Measurements from ENCODE around the gene SLC13A4.

The SLC13A4 gene

DNA sequence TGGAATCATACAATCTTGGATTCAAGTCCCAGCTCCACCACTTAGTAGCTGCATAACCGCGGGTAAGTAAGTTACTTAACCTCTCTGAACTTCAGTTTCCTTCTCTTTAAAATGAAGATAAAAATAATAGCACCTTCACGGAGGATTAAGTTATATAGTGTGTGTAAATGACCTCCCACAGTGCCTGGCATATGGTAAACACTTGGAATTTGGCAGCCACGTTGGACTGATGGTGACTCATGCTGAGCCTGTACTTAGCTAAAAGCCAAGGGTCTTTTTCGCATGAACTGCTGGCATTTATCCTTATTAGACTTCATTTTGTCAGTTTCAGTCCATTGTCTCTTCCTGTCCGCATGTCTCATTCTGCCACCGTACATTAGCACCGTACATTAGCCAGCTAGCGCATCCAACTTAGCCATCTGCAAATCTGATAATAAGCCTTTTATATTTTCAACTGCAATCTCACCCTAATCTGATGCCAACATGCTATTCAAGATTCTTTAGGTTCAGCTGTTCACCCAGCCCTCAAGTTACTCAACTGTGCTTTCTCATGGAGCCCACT lies 11.2 kb downstream of the SLC13A4 start:
- no peaks in the 10 kb centered on the region for H3K36me3 Mint-ChIP-seq (ENCODE audit: low read depth)
- H3K9me3 Mint-ChIP-seq = no peaks in the 10 kb centered on the region
- H3K27me3 Mint-ChIP-seq = peaks cover 4% of the 10 kb centered on the region
- H3K27ac Mint-ChIP-seq = no peak overlapping the region
- ATAC-seq (no peak), DNase-seq (no peak)
- H3K4me1 Mint-ChIP-seq = no peaks in the 10 kb centered on the region
- no peak overlapping the region for H3K4me3 Mint-ChIP-seq

DNA sequence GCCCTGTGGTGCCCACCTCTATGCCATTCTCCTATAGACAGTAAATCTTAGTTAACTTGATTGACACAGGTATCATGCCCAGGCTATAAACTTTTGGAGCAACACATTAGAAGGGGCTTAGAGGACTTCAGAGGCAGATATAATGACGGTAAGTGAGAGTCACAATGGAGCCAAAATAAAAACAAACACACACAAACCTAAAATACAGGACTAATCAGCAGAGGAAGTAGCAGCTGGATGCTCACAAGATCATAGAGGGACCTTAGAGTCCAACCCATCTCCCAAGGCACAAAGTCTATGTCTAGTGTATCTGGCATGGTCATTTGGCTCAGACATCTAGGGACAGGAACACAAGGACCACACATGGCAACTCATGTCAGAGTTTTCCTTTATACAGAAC lies 12.3 kb downstream of the SLC13A4 start:
- H3K4me1 Mint-ChIP-seq = no peaks in the 10 kb centered on the region
- H3K27ac Mint-ChIP-seq = no peak overlapping the region
- no peak overlapping the region for H3K4me3 Mint-ChIP-seq
- H3K27me3 Mint-ChIP-seq = peaks cover 4% of the 10 kb centered on the region
- H3K9me3 Mint-ChIP-seq = no peaks in the 10 kb centered on the region
- ATAC-seq = no peak
- no peak for DNase-seq
- H3K36me3 Mint-ChIP-seq (ENCODE audit: low read depth) = no peaks in the 10 kb centered on the region

DNA sequence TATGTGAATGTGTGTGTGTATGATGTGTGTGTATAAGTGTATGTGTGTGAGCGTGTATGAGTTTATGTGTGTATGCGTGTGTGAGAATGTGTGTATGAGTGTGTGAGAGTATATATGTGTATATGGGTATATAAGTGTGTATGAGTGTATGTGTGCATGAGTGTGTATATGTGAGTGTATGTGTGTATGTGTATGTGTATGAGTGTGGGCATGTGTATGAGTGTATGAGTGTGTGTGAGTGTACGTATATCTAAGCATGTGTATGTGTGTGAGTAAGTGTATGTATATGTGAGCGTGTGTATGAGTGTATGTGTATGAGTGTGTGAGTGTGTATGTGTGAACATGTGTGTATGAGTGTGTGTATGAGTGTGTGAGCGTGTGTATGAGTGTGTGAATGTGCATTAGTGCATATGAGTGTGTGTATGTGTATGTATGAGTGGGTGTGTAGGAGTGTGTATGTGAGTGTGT lies 12.9 kb downstream of the SLC13A4 start:
- H3K36me3 Mint-ChIP-seq (ENCODE audit: low read depth) = no peaks in the 10 kb centered on the region
- no peak overlapping the region for H3K4me3 Mint-ChIP-seq
- no peaks in the 10 kb centered on the region for H3K9me3 Mint-ChIP-seq
- peaks cover 2% of the 10 kb centered on the region for H3K27me3 Mint-ChIP-seq
- H3K27ac Mint-ChIP-seq = no peak overlapping the region
- DNase-seq (no peak), ATAC-seq (no peak)
- no peaks in the 10 kb centered on the region for H3K4me1 Mint-ChIP-seq

DNA sequence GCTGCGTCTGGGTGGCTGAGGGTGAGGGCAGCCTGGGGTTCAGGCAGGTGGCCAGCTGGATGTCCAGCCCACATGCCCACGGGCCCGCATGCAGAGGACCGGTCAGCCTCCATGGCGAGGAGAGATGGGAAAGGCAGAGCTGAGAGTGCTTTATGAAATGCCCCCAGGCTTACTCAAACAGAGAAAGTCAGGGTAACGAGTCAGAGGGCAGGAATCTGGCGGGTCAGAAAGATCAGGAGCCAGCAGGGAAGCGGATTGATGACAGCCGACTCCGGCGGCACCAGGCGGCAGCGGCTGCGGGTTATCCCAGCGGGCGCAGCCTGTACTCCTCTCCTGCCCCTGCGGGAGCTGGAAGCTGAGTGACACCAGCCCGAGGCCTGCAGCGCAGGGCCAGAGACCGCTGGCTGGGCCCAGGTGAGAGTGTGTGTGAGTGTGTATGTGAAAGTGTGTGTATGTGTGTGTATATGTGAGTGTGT lies 13.4 kb downstream of the SLC13A4 start:
- no peaks in the 10 kb centered on the region for H3K4me1 Mint-ChIP-seq
- peaks cover under 1% of the 10 kb centered on the region for H3K27me3 Mint-ChIP-seq
- DNase-seq (no peak), ATAC-seq (no peak)
- no peak overlapping the region for H3K27ac Mint-ChIP-seq
- H3K36me3 Mint-ChIP-seq (ENCODE audit: low read depth) = no peaks in the 10 kb centered on the region
- H3K9me3 Mint-ChIP-seq = no peaks in the 10 kb centered on the region
- no peak overlapping the region for H3K4me3 Mint-ChIP-seq

DNA sequence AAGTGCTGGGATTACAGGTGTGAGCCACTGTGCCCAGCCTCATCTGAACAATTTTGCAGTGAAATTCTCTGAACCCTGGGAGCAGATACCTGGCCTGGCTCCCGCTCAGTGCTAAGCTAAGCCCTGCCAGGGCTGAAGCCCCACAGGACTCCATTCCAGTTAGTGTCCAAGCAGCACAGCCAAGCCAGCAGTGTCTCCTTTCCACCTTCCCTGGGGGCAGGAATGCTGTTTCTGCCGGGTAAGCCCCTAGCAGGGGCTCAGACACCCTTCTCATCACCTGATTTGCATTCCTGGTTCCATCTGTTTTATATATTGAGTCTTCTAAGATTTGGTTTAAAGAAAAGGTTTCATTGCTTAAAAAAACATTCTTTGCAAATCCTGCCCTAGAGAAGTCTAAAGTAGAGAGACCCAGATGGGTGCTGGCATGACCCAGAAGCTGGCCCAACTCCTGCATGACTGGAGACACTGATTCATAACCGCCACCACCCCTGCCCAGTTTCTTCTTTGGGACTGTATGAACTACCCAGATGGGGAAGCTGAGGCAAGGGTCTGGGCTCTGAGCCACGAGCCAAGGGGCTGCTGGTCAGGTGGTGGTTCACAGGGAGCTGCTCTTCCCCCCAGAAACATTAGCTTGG lies 14.0 kb downstream of the SLC13A4 start:
- ATAC-seq = no peak
- Mint-ChIP-seq H3K4me1 (no peaks in the 10 kb centered on the region), H3K36me3 (ENCODE audit: low read depth) (no peaks in the 10 kb centered on the region), H3K9me3 (no peaks in the 10 kb centered on the region), H3K27me3 (no peaks in the 10 kb centered on the region), H3K27ac (no peak overlapping the region), H3K4me3 (no peak overlapping the region)
- DNase-seq = no peak

DNA sequence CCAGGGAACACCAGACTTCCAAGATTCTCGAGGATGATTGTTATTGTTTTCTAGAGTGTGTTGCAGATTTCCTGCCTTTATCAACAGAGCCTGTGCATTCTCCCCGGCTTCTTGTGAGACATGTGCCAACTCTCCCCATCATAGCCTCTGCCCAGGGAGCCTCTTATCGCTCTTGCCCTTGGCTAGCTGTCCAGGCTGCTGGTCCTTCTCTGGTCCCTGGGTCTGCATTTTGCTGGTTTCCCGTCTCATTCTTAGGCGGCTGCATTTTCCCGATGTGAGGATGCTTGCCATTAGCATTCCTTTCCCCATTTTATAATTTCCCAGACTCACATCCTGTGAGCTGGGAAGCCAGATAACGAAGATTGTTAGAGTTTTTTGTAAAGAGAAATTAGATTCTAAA lies 15.2 kb downstream of the SLC13A4 start:
- ATAC-seq (no peak), DNase-seq (no peak)
- H3K27ac Mint-ChIP-seq = no peak overlapping the region
- no peaks in the 10 kb centered on the region for H3K27me3 Mint-ChIP-seq
- no peaks in the 10 kb centered on the region for H3K4me1 Mint-ChIP-seq
- no peak overlapping the region for H3K4me3 Mint-ChIP-seq
- no peaks in the 10 kb centered on the region for H3K9me3 Mint-ChIP-seq
- H3K36me3 Mint-ChIP-seq (ENCODE audit: low read depth) = no peaks in the 10 kb centered on the region

DNA sequence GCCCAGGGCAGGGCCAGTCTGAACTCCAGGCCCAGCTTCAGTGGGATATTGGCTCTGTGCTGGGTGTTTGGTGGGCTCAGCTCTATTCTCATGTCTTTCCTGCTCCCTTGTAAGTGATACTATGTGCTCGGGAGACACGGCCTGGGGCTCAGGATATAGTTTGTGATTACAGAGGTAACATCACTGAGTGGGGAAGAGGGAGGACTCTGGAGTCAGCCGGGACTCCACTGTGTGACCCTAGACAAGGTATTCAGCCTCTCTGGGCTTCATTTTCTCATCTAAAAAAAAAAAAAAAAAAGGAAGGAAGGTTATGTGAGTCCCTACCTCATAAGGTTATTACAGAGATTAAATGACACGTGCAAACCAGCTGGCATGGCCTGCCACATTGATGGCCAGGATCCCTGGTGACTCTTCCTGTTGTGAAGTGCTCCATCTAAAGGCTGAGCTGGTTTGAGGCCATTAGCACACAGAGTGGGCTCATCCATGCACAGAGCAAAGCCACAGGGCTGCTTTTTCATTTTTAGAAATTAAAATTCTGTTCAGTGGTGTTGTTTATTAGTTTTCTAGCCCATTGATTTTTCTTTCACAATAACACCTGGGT lies 15.7 kb downstream of the SLC13A4 start:
- ATAC-seq (no peak), DNase-seq (no peak)
- no peak overlapping the region for H3K4me3 Mint-ChIP-seq
- no peaks in the 10 kb centered on the region for H3K36me3 Mint-ChIP-seq (ENCODE audit: low read depth)
- H3K27ac Mint-ChIP-seq = no peak overlapping the region
- no peaks in the 10 kb centered on the region for H3K4me1 Mint-ChIP-seq
- H3K9me3 Mint-ChIP-seq = no peaks in the 10 kb centered on the region
- H3K27me3 Mint-ChIP-seq = no peaks in the 10 kb centered on the region

DNA sequence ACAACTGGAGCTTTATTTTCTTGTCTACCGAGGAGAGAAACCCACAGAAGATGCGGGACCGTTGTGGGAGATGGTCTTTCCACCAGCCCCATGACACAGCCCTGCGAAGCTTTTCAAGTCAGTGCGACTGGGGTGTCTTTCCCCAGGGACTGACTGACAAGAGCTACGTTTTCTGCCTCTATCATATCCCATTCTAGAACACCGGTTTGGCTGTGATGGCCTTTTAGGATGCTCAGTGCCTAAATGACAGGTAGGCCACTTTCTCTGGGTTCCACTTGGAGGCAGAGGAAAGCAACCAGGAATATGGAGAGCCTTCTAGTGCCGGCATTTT lies 16.9 kb downstream of the SLC13A4 start:
- Mint-ChIP-seq H3K36me3 (ENCODE audit: low read depth) (no peaks in the 10 kb centered on the region), H3K4me1 (no peaks in the 10 kb centered on the region), H3K27me3 (no peaks in the 10 kb centered on the region), H3K4me3 (no peak overlapping the region), H3K9me3 (no peaks in the 10 kb centered on the region), H3K27ac (no peak overlapping the region)
- ATAC-seq (no peak), DNase-seq (no peak)

DNA sequence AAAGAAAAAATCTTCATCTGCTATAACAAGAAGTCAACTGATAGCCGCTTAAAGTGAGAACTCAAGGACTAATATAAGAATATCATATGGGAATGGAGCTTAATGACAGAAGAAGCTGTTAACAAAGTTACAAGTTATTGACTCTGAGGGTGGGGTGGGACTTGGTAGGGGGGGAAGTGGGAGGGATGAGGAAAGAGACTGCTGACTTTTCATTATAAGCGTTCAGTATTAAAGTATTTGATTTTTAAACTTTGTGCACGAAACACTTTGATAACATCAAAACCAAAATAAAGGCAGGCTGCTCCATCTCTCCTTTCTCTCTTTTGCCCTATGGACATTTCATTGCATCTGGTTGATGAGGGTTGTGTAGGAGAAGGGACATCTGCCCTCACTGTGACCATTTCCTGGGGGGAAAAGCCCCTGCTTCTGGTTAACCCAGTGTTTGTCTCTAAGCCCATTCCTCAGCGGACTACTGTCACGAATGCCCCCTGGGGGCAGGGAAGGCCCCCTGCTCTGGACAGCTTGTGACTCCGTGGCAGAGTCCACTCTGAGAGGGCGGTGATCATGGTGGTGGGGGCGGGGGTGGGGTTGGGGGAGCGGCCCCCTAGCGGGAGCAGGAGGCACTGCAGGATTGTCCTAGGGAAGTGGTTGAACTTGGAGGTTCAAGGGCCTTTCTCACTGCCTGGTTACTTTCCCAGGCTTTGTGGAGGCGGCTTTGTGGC lies 17.4 kb downstream of the SLC13A4 start:
- ATAC-seq (no peak), DNase-seq (peak; percentile 23)
- no peaks in the 10 kb centered on the region for H3K27me3 Mint-ChIP-seq
- H3K4me3 Mint-ChIP-seq = no peak overlapping the region
- no peak overlapping the region for H3K27ac Mint-ChIP-seq
- no peaks in the 10 kb centered on the region for H3K36me3 Mint-ChIP-seq (ENCODE audit: low read depth)
- H3K4me1 Mint-ChIP-seq = no peaks in the 10 kb centered on the region
- H3K9me3 Mint-ChIP-seq = no peaks in the 10 kb centered on the region

DNA sequence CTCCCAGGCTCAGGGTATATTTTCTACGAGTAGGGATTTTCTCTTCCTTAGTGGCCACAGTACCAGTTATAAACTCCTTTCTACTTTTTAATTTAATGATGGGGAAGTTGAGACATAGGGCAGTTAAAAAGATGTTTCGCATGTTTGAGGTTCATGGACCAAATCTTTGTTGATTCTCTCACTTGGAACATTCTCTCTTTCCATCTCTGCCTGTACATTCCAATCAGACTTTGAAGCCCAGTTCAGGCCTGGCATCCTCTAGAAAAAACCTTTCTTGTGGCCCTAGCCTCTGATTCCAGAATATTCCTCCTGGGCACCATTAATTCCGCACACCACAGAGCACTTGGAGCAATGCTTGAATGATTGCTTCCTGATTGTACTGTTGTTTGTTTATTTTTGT lies 18.5 kb downstream of the SLC13A4 start:
- Mint-ChIP-seq H3K36me3 (ENCODE audit: low read depth) (no peaks in the 10 kb centered on the region), H3K4me1 (no peaks in the 10 kb centered on the region), H3K27ac (no peak overlapping the region), H3K27me3 (no peaks in the 10 kb centered on the region), H3K4me3 (no peak overlapping the region), H3K9me3 (no peaks in the 10 kb centered on the region)
- DNase-seq (no peak), ATAC-seq (no peak)

DNA sequence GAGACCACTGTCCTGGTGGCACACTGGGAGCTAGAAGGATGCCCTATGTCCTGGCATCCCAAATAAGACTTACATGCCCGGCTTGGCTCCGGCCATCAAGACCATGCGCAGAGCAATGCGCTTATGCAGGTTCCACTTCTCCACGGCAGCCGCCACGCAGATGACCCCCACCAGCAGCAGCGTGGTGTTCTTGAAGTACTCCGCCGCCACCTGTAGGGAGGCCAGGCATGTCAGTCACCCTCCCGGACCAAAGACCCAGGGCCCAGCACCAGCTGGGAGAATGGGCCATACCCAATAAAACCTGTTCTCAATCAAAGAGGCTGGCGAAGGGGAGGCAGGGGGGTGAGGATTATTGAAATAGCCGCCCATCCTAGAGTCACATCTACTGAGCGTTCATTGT lies 19.9 kb downstream of the SLC13A4 start:
- no peaks in the 10 kb centered on the region for H3K4me1 Mint-ChIP-seq
- no peaks in the 10 kb centered on the region for H3K27me3 Mint-ChIP-seq
- ATAC-seq (no peak), DNase-seq (no peak)
- no peak overlapping the region for H3K27ac Mint-ChIP-seq
- H3K36me3 Mint-ChIP-seq (ENCODE audit: low read depth) = no peaks in the 10 kb centered on the region
- no peaks in the 10 kb centered on the region for H3K9me3 Mint-ChIP-seq
- H3K4me3 Mint-ChIP-seq = no peak overlapping the region

DNA sequence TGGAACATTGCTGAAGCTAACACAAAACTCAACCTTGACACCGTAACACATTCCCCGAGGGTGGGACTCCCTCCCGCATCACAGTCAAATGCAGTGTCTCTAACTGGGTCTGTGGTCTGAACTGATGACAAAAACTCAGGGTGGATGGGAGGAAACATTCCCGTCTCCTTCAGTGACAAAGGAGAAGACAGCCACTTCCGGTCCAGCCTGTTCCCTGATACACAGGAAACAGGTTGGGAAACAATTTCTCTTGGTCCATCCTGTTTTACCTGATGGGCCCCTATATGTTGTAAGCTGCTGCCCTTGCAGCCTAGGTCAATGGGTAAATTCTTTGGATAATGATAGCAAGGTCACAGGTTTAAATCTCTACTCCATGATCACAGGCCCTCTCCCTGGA lies 20.4 kb downstream of the SLC13A4 start:
- H3K27me3 Mint-ChIP-seq = no peaks in the 10 kb centered on the region
- no peak overlapping the region for H3K27ac Mint-ChIP-seq
- H3K4me3 Mint-ChIP-seq = no peak overlapping the region
- no peaks in the 10 kb centered on the region for H3K36me3 Mint-ChIP-seq (ENCODE audit: low read depth)
- no peak for DNase-seq
- no peaks in the 10 kb centered on the region for H3K9me3 Mint-ChIP-seq
- no peaks in the 10 kb centered on the region for H3K4me1 Mint-ChIP-seq
- ATAC-seq = no peak

DNA sequence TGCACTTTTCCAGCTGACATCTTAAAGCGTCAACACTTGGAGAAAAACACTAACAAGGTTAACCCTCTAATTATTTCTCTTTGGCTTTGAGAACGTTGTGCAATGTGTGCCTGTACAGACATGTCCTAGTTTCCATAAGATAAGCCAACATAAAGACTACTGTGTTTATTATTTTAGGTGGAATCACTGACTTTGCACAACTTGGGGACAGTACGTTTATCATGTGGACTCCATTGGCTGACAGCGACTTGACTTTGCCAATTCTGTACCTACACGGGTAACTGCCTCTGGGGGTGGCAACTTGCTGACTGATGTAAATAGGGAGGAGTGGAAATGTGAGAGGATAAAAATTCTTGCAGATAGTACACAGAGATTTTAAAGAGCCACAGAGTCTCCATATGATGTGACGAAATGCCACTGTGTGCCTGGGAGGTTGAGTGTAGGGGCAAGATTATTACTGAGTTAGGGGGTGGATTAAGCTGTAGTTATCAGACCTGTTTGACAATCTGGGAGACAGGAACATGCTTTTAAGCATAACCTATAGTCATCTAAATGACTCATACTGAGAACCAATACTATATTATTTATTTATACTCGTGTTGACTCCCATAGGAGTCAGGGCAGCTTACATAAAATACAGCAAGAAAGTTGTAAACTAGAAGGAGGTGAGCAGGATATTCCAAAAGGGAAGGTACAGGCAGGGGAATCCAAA lies 21.0 kb downstream of the SLC13A4 start:
- DNase-seq = no peak
- H3K36me3 Mint-ChIP-seq (ENCODE audit: low read depth) = no peaks in the 10 kb centered on the region

DNA sequence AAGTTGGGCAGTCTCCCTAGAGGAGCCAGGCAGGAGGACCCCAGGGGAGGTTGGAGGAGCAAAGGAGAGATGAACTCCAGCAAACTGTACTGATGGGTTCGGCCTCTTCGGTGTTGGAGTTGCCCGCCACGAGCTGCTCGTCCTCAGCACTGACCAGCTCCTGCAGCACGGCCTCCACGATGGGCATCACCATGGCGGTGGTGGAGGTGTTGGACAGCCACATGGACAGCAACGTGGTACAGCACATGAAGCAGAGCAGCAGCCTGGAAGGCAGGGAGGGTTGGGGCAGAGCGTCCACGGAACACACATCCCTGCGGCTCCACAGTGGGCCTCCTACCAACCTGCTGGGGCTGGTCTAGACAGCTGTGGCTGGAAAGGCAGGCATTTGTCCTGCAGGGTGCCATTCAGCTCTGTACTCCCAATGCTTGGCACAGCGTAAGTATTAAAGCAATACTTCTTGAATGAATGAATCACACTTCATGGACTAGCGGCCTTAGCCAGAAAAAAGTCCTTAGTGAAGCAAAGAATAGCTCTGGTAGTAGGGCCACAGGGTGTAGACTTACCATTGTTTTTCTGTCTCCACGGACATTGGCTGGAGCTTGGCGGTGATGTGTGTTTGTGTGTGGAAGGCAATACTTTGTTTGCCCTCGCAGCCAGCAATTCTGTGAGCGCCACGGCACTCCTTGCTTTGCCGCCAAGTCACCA lies 21.8 kb downstream of the SLC13A4 start:
- Mint-ChIP-seq H3K4me1 (no peaks in the 10 kb centered on the region), H3K27ac (no peak overlapping the region), H3K27me3 (no peaks in the 10 kb centered on the region)

More for the DNA sequence above, 21.0 kb downstream of the SLC13A4 start:
- Mint-ChIP-seq H3K27ac (no peak overlapping the region), H3K27me3 (no peaks in the 10 kb centered on the region), H3K9me3 (no peaks in the 10 kb centered on the region), H3K4me3 (no peak overlapping the region), H3K4me1 (no peaks in the 10 kb centered on the region)
- no peak for ATAC-seq

More for the DNA sequence above, 21.8 kb downstream of the SLC13A4 start:
- Mint-ChIP-seq H3K36me3 (ENCODE audit: low read depth) (no peaks in the 10 kb centered on the region), H3K9me3 (no peaks in the 10 kb centered on the region), H3K4me3 (no peak overlapping the region)
- DNase-seq (no peak), ATAC-seq (no peak)

All from activated naive CD8-positive, alpha-beta T cell treated with anti-CD3 and anti-CD28 coated beads, Interleukin-2, amount 50 U/mL, for 24 hours (primary cell).